ENCODE results near the gene MMAB. TPM values are rescaled to one million over a fixed set of nuclear protein-coding genes. Genes with fewer than 3 reads are reported as not detected.

The MMAB gene
- total RNA-seq, 1 experiment from 2014 or later, result 83.0 TPM

DNA sequence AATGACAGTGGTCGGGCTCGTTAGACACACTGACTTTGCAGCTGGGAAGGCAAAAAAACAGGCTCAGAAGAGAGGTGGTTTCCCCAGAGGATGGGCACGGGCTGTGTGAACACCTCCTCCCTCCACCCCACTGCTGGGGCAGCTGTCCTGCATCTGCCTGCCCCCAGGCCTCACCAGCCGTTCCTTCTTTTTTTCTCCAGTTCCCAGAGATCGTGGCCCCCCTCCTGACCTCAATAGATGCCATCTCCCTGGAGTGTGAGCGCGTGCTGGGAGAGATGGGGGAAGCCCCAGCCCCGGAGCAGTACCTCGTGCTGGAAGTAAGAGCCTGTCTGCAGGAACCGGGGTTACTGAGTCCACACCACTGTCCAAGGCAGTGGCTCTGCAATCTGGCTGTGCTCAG, 17.7 kb upstream of the MMAB start:
- Histone ChIP-seq H3K9me3 (ENCODE audit: low read length) (no peaks in the 10 kb centered on the region), H3K36me3 (ENCODE audit: low read depth, low read length) (0 out of 2 replicates have a peak, but pooled peaks cover 2% of the 10 kb centered on the region), H3K9ac (ENCODE audit: low read length) (no peak overlapping the region), H3K27me3 (ENCODE audit: low read length) (no peaks in the 10 kb centered on the region), H3F3A (ENCODE audit: low read length, unreplicated experiment) (no peaks in the 10 kb centered on the region), H3K4me1 (ENCODE audit: insufficient read depth, low read length) (no peaks in the 10 kb centered on the region), H3K27ac (ENCODE audit: low read length) (no peak overlapping the region), H3K4me3 (ENCODE audit: low read length) (no peak overlapping the region), H4K20me1 (ENCODE audit: low read length) (no peaks in the 10 kb centered on the region), H3K4me2 (ENCODE audit: low read length) (no peak overlapping the region), H3K9me2 (replicated peaks; ENCODE audit: low read length) (no peaks in the 10 kb centered on the region), H2AFZ (ENCODE audit: low read length) (no peak overlapping the region), H3K79me2 (ENCODE audit: low read length) (no peaks in the 10 kb centered on the region)
- no peak for TF ChIP-seq EZH2 (IDR thresholded peaks at IDR 0.05; ENCODE audit: low read length, unreplicated experiment)
- no peak for TF ChIP-seq EZH2phosphoT487 (IDR thresholded peaks at IDR 0.05; ENCODE audit: borderline replicate concordance, low read length)
- TF ChIP-seq, protein P1, sequence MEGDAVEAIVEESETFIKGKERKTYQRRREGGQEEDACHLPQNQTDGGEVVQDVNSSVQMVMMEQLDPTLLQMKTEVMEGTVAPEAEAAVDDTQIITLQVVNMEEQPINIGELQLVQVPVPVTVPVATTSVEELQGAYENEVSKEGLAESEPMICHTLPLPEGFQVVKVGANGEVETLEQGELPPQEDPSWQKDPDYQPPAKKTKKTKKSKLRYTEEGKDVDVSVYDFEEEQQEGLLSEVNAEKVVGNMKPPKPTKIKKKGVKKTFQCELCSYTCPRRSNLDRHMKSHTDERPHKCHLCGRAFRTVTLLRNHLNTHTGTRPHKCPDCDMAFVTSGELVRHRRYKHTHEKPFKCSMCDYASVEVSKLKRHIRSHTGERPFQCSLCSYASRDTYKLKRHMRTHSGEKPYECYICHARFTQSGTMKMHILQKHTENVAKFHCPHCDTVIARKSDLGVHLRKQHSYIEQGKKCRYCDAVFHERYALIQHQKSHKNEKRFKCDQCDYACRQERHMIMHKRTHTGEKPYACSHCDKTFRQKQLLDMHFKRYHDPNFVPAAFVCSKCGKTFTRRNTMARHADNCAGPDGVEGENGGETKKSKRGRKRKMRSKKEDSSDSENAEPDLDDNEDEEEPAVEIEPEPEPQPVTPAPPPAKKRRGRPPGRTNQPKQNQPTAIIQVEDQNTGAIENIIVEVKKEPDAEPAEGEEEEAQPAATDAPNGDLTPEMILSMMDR (conservative IDR thresholded peaks at IDR 0.05; ENCODE audit: low read depth, low read length), result no peak
- ChIA-PET CTCF (no interaction called here), POLR2A (ENCODE audit: unreplicated experiment) (no interaction called here)
- DNase-seq (no peak), ATAC-seq (no peak)
- no TSS peak for BruUV-seq (replicated peaks)
- intact Hi-C loops (cut with micrococcal nuclease), result no loop called here

DNA sequence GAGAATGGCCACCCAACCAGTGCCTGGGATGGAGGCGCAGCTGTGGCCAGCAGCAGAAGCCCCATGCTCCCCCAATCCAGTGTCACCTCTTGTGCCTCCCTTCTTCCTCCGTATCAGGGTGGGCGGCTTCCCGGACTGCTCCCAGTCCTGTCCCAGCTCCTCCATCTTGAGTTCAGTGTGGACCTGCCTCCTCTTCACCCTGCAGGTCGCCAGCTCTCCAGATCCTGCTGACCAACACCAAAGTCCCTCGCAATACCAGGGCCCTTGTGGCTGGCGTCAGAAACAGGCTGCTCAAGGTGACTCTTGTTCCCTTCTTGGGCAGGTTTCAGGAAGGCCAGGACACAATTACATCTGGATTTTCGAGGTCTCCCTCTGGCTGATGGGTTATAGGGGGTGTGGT, 17.3 kb upstream of the MMAB start:
- no peak overlapping the region for H3K9ac ChIP-seq (ENCODE audit: low read length)
- DNase-seq, result no peak
- no peaks in the 10 kb centered on the region for H3K9me3 ChIP-seq (ENCODE audit: low read length)
- no TSS peak for BruUV-seq (replicated peaks)
- no peak overlapping the region for H3K4me2 ChIP-seq (ENCODE audit: low read length)
- H3K4me3 ChIP-seq (ENCODE audit: low read length), result no peak overlapping the region
- H3K79me2 ChIP-seq (ENCODE audit: low read length), result no peaks in the 10 kb centered on the region
- no peak for ATAC-seq
- H3K36me3 ChIP-seq (ENCODE audit: low read depth, low read length), result 0 out of 2 replicates have a peak, but pooled peaks cover 2% of the 10 kb centered on the region
- H3K9me2 ChIP-seq (replicated peaks; ENCODE audit: low read length), result no peaks in the 10 kb centered on the region
- H4K20me1 ChIP-seq (ENCODE audit: low read length), result no peaks in the 10 kb centered on the region
- H3K27me3 ChIP-seq (ENCODE audit: low read length), result no peaks in the 10 kb centered on the region
- intact Hi-C loops (cut with micrococcal nuclease), result no loop called here
- H2AFZ ChIP-seq (ENCODE audit: low read length), result no peak overlapping the region
- ChIA-PET POLR2A (ENCODE audit: unreplicated experiment) (no interaction called here), CTCF (no interaction called here)
- H3K27ac ChIP-seq (ENCODE audit: low read length), result no peak overlapping the region
- H3K4me1 ChIP-seq (ENCODE audit: insufficient read depth, low read length), result no peaks in the 10 kb centered on the region
- no peaks in the 10 kb centered on the region for H3F3A ChIP-seq (ENCODE audit: low read length, unreplicated experiment)
- TF ChIP-seq, protein P1 (conservative IDR thresholded peaks at IDR 0.05; ENCODE audit: low read depth, low read length), result no peak
- no peak for TF ChIP-seq EZH2 (IDR thresholded peaks at IDR 0.05; ENCODE audit: low read length, unreplicated experiment)
- TF ChIP-seq EZH2phosphoT487 (IDR thresholded peaks at IDR 0.05; ENCODE audit: borderline replicate concordance, low read length), result no peak

DNA sequence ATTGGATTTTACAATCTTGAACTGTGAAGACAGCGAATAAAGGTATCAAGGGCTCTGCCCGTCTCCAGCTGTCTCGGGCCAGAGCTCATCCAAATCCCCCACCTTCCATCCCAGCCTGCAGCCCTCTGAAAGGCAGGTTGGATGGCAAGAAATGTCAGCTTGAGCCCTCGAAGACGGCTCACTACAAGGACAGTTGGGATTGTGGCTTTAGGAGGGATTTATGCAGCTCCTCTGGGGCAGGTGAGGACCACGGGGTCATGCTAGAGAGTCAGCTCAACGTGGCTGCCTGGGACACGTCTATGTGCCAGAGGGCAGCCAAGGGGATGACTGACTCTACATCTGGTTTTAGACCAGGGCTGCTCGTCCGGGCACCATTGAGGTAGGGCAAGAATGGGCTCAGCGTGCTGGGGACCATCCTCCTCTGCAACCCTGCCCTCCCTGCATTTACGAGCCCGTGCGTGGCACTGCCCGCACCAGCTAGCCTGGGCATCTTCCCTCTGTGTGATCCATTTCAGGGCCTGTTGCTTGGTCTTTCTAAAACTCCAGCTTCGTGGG, 16.5 kb upstream of the MMAB start:
- Histone ChIP-seq H3K9me3 (ENCODE audit: low read length) (no peaks in the 10 kb centered on the region), H3K9me2 (replicated peaks; ENCODE audit: low read length) (no peaks in the 10 kb centered on the region), H3K27ac (ENCODE audit: low read length) (no peak overlapping the region), H3K4me1 (ENCODE audit: insufficient read depth, low read length) (no peaks in the 10 kb centered on the region), H3K4me3 (ENCODE audit: low read length) (no peak overlapping the region), H3F3A (ENCODE audit: low read length, unreplicated experiment) (no peaks in the 10 kb centered on the region), H3K36me3 (ENCODE audit: low read depth, low read length) (0 out of 2 replicates have a peak, but pooled peaks cover 2% of the 10 kb centered on the region), H3K79me2 (ENCODE audit: low read length) (no peaks in the 10 kb centered on the region), H4K20me1 (ENCODE audit: low read length) (no peaks in the 10 kb centered on the region), H3K27me3 (ENCODE audit: low read length) (no peaks in the 10 kb centered on the region), H2AFZ (ENCODE audit: low read length) (no peak overlapping the region), H3K4me2 (ENCODE audit: low read length) (no peak overlapping the region), H3K9ac (ENCODE audit: low read length) (no peak overlapping the region)
- ChIA-PET POLR2A (ENCODE audit: unreplicated experiment) (interaction anchor here (0.6 kb wide), 1 partner anchor 156 kb away, joined by 6 read pairs; no protein-coding TSS in a partner anchor), CTCF (no interaction called here)
- intact Hi-C loops (cut with micrococcal nuclease), result no loop called here
- TF ChIP-seq, protein P1 (conservative IDR thresholded peaks at IDR 0.05; ENCODE audit: low read depth, low read length), result no peak
- no peak for TF ChIP-seq EZH2phosphoT487 (IDR thresholded peaks at IDR 0.05; ENCODE audit: borderline replicate concordance, low read length)
- no TSS peak for BruUV-seq (replicated peaks)
- DNase-seq (no peak), ATAC-seq (no peak)
